Measurements from ENCODE around the gene OR6B1.

DNA sequence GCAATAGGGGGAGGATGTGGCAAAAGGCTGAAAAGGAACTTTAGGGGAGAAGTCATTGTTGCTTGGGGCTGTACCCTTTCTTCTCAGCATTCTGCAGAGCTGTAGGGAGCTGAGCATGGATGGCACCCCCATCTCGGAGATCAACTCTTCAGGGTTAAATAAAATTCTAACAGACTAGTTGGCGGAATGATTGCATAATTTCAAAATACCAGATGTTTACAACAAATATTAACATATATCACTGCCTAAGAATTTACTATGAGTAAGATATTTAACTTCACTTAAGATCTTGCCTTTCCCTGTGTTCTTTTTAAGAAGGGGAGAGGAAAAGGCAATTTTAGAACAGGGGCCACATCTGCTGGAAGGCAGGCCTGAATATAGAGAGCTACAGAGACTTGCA is 46.0 kb upstream of the OR6B1 start:
- TF ChIP-seq POLR2A (IDR thresholded peaks at IDR 0.05): no peak
- TF ChIP-seq, protein P1, sequence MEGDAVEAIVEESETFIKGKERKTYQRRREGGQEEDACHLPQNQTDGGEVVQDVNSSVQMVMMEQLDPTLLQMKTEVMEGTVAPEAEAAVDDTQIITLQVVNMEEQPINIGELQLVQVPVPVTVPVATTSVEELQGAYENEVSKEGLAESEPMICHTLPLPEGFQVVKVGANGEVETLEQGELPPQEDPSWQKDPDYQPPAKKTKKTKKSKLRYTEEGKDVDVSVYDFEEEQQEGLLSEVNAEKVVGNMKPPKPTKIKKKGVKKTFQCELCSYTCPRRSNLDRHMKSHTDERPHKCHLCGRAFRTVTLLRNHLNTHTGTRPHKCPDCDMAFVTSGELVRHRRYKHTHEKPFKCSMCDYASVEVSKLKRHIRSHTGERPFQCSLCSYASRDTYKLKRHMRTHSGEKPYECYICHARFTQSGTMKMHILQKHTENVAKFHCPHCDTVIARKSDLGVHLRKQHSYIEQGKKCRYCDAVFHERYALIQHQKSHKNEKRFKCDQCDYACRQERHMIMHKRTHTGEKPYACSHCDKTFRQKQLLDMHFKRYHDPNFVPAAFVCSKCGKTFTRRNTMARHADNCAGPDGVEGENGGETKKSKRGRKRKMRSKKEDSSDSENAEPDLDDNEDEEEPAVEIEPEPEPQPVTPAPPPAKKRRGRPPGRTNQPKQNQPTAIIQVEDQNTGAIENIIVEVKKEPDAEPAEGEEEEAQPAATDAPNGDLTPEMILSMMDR (IDR thresholded peaks at IDR 0.05): no peak

Measured in esophagus squamous epithelium (tissue), 4 donors.